ENCODE measurements around the gene BCL6. TPM values are rescaled to one million over a fixed set of nuclear protein-coding genes. Genes with fewer than 3 reads are reported as not detected.

Gene BCL6
- total and polyA plus RNA-seq, 9 of the 15 experiments (the other 6 are each of a cell fraction or from before 2014, with no cell fraction given): 0.08 to 3.5 (median 1.6) TPM

DNA sequence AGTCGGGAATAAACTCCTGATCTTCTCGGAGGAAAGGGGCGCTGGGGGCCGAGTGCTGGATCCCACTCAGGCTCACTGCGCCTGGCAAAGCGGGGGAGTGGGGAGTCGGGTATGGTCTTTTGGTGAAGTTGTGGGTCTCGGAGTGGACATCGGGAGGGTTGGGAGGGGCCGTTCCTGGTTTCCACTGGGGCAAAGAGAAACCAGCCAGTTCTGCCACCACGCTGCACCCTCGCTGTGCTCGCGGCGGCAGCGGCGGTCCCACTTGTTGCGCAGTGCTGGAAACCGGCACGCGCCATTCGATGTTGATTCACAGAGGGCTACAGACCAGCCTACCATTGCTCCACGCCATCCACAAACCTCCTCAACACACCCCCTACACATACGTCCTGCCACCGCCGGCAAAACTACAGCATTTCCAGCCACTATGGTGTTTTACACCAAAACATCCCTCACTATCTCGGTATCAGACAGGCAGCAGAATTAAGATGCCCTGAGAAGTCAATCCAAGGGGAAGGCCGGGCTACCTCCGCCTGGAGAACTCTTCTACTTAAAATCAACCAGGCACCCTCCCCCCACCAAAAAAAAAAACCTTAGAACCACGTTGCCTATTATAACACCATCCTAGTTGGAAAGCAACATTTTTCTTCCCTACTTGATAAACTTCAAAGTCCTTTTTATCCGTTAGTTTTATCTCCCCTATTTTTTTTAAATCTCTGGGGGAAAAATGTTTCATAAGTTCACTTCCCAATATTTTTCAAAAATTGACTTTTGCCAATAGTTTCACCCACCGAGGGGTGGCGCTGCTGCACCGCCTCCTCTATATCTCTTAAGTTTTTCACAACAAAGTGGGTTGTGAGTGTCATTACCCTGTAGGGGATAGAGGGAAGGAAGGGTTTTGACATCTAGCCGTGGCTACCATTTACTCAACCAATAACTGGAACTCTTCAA lies 3.6 kb downstream of the BCL6 start (continued):
- TF ChIP-seq, protein P1, sequence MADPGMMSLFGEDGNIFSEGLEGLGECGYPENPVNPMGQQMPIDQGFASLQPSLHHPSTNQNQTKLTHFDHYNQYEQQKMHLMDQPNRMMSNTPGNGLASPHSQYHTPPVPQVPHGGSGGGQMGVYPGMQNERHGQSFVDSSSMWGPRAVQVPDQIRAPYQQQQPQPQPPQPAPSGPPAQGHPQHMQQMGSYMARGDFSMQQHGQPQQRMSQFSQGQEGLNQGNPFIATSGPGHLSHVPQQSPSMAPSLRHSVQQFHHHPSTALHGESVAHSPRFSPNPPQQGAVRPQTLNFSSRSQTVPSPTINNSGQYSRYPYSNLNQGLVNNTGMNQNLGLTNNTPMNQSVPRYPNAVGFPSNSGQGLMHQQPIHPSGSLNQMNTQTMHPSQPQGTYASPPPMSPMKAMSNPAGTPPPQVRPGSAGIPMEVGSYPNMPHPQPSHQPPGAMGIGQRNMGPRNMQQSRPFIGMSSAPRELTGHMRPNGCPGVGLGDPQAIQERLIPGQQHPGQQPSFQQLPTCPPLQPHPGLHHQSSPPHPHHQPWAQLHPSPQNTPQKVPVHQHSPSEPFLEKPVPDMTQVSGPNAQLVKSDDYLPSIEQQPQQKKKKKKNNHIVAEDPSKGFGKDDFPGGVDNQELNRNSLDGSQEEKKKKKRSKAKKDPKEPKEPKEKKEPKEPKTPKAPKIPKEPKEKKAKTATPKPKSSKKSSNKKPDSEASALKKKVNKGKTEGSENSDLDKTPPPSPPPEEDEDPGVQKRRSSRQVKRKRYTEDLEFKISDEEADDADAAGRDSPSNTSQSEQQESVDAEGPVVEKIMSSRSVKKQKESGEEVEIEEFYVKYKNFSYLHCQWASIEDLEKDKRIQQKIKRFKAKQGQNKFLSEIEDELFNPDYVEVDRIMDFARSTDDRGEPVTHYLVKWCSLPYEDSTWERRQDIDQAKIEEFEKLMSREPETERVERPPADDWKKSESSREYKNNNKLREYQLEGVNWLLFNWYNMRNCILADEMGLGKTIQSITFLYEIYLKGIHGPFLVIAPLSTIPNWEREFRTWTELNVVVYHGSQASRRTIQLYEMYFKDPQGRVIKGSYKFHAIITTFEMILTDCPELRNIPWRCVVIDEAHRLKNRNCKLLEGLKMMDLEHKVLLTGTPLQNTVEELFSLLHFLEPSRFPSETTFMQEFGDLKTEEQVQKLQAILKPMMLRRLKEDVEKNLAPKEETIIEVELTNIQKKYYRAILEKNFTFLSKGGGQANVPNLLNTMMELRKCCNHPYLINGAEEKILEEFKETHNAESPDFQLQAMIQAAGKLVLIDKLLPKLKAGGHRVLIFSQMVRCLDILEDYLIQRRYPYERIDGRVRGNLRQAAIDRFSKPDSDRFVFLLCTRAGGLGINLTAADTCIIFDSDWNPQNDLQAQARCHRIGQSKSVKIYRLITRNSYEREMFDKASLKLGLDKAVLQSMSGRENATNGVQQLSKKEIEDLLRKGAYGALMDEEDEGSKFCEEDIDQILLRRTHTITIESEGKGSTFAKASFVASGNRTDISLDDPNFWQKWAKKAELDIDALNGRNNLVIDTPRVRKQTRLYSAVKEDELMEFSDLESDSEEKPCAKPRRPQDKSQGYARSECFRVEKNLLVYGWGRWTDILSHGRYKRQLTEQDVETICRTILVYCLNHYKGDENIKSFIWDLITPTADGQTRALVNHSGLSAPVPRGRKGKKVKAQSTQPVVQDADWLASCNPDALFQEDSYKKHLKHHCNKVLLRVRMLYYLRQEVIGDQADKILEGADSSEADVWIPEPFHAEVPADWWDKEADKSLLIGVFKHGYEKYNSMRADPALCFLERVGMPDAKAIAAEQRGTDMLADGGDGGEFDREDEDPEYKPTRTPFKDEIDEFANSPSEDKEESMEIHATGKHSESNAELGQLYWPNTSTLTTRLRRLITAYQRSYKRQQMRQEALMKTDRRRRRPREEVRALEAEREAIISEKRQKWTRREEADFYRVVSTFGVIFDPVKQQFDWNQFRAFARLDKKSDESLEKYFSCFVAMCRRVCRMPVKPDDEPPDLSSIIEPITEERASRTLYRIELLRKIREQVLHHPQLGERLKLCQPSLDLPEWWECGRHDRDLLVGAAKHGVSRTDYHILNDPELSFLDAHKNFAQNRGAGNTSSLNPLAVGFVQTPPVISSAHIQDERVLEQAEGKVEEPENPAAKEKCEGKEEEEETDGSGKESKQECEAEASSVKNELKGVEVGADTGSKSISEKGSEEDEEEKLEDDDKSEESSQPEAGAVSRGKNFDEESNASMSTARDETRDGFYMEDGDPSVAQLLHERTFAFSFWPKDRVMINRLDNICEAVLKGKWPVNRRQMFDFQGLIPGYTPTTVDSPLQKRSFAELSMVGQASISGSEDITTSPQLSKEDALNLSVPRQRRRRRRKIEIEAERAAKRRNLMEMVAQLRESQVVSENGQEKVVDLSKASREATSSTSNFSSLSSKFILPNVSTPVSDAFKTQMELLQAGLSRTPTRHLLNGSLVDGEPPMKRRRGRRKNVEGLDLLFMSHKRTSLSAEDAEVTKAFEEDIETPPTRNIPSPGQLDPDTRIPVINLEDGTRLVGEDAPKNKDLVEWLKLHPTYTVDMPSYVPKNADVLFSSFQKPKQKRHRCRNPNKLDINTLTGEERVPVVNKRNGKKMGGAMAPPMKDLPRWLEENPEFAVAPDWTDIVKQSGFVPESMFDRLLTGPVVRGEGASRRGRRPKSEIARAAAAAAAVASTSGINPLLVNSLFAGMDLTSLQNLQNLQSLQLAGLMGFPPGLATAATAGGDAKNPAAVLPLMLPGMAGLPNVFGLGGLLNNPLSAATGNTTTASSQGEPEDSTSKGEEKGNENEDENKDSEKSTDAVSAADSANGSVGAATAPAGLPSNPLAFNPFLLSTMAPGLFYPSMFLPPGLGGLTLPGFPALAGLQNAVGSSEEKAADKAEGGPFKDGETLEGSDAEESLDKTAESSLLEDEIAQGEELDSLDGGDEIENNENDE (IDR thresholded peaks at IDR 0.05; ENCODE audit: low read depth, low read length): no peak
- TF ChIP-seq ZKSCAN8 (CRISPR knock-in tag; IDR thresholded peaks at IDR 0.05): no peak
